GM12874 (cell line): ENCODE measurements around the gene CHN2.

ENCODE experiments used
- TF ChIP-seq, protein P1 (sequence below): IDR thresholded peaks from 2 replicates; pipeline ENCODE4 v1.5.1; 2011; ENCODE audit warnings: low read depth, mild to moderate bottlenecking, control low read depth, low read length, moderate library complexity; ENCODE audit not compliant: insufficient read depth

The CHN2 gene

DNA sequence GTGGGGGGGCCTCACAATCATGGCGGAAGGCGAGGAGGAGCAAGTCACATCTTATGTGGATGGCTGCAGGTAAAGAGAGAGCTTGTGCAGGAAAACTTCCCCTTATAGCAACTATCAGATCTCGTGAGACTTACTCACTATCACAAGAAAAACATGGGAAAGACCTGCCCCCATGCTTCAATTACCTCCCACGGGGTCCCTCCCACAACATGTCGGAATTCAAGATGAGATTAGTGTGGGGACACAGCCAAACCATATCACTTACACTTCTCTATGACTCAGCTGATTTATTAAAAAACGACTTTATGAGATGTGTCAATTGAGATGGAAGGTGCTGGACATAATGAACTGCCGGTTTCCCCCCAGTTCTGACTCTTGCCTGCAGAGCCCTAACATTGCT, 23.8 kb upstream of the CHN2 start:
- TF ChIP-seq, protein P1, sequence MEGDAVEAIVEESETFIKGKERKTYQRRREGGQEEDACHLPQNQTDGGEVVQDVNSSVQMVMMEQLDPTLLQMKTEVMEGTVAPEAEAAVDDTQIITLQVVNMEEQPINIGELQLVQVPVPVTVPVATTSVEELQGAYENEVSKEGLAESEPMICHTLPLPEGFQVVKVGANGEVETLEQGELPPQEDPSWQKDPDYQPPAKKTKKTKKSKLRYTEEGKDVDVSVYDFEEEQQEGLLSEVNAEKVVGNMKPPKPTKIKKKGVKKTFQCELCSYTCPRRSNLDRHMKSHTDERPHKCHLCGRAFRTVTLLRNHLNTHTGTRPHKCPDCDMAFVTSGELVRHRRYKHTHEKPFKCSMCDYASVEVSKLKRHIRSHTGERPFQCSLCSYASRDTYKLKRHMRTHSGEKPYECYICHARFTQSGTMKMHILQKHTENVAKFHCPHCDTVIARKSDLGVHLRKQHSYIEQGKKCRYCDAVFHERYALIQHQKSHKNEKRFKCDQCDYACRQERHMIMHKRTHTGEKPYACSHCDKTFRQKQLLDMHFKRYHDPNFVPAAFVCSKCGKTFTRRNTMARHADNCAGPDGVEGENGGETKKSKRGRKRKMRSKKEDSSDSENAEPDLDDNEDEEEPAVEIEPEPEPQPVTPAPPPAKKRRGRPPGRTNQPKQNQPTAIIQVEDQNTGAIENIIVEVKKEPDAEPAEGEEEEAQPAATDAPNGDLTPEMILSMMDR: no peak

- TF ChIP-seq, protein P1: no peak
Observed at GRCh38 chr7:29173458-29173857, 21.1 kb upstream of the CHN2 start.

GRCh38 chr7:29177963-29178600, 16.5 kb upstream of the CHN2 start:
- TF ChIP-seq, protein P1: no peak

DNA sequence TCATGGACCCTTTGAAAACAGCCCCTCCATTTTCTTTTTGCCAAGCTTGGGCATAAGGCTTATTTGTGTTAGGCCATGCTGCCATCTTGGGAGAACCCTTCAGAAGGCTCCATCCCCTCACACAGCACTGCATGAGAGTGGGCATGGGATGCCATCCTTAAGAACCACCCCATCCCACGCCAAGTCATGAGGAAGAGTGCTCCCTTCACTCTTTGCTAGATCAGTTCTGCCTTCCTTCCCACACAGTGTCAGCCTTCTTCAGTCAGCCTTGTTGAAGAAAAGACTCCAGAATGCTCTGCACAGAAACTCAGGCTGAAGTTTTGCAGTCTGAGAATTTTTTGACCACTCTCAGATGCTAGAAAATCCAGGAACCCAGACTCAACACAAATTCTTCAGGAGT, 15.5 kb upstream of the CHN2 start:
- TF ChIP-seq, protein P1: no peak

- TF ChIP-seq, protein P1: no peak
Observed at GRCh38 chr7:29184599-29184998, 10.0 kb upstream of the CHN2 start.

DNA sequence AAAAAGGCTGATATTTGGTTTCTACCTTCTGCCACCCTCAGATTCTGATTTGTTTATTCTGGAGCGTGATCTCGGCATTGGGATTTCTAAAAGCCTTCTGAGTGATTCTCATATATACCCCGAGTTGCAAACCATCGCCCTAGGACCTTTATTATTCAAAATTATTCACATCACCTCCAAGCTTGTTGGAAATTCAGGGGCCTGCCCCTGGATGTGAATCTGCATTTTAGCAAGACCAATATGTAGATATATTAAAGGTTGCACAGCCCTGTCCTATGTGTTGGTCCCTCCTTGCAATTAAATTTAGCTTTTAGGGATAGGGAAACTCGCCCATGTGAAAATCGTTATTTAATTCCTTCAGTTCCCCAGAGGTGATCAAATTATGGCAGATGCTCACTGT, 9.0 kb upstream of the CHN2 start:
- TF ChIP-seq, protein P1: no peak

DNA sequence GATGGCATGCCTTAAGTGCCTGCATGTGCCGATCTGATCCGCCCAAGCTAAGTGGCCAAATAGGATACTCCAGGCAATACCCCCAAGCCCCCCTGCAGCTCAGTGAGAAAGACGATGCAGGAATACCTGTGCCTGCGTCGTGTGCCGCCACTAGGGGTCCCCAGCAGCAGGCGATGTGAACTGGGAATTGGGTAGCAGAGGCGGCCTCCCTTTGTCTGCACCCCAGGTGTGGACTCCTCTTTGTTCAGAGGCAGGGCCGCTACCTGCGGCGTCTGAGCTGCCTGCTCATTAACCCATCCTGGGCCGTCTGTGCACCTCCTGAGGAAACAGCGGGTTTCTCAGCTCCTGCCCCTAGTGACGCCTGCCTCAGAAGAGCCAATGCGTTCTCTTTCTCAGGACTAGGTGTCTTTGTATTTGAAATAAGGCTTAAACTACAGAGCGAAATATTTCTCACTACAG, 4.8 kb upstream of the CHN2 start:
- TF ChIP-seq, protein P1: peak; percentile 94
